Vagina (tissue), 2 donors: ENCODE data around the gene NKAIN1. TPM values are rescaled to one million over a fixed set of nuclear protein-coding genes. Genes with fewer than 3 reads are reported as not detected.
A peak's percentile ranks its signal among the peaks of the same experiment; 100 is the strongest.
"Not testable (repeated sequence)": the region's sequence is repeated elsewhere in the genome, so short reads cannot be mapped to it uniquely, and the experiment has no call there.

Source experiments
- DNase-seq, 2 donors: peaks; one replicate each; pipeline ENCODE4 v3.0.0-alpha.2; 2017; ENCODE audit errors: extremely low spot score in 2 of 2
- H3K27ac ChIP-seq: fragments of 200-600 bp; sonication (generic); one replicate; pipeline ENCODE4 v1.5.1; 2019
- H3K27me3 ChIP-seq: fragments of 200-600 bp; sonication (generic); one replicate; pipeline ENCODE4 v1.5.1; 2019
- H3K36me3 ChIP-seq, 2 donors: fragments of 200-600 bp; sonication (generic); one replicate each; pipeline ENCODE4 v1.5.1; 2017 to 2019
- H3K4me1 ChIP-seq: fragments of 200-600 bp; sonication (generic); one replicate; pipeline ENCODE4 v1.5.1; 2019
- H3K4me3 ChIP-seq, 2 donors: fragments of 200-600 bp; sonication (generic); 1 replicate in 1 of 2; 2 replicates in 1 of 2; pipeline ENCODE4 v1.5.1; 2016 to 2019
- H3K9me3 ChIP-seq: fragments of 200-600 bp; sonication (generic); one replicate; pipeline ENCODE4 v1.5.1; 2019
- CTCF ChIP-seq, 3 experiments: fragments of 450-650 bp in 2 of 3; fragments of 200-600 bp in 1 of 3; sonication (generic) in 1 of 3; IDR thresholded peaks; one replicate each; pipeline ENCODE4 v1.5.1; 2017 to 2019; ENCODE audit warnings: antibody characterized with exemption in 3 of 3, mild to moderate bottlenecking in 2 of 3, moderate library complexity in 2 of 3
- POLR2A ChIP-seq, 2 donors: fragments of 450-650 bp; IDR thresholded peaks; one replicate each; pipeline ENCODE4 v1.6.1; 2017; ENCODE audit warnings: antibody characterized with exemption in 2 of 2, mild to moderate bottlenecking in 2 of 2, moderate library complexity in 2 of 2
- POLR2AphosphoS5 ChIP-seq, 2 donors: sonication (generic); formaldehyde crosslinking; IDR thresholded peaks; one replicate each; pipeline ENCODE4 v1.9.0; 2017; ENCODE audit warnings: antibody characterized with exemption in 2 of 2, mild to moderate bottlenecking in 2 of 2, low read depth in 1 of 2; ENCODE audit not compliant: insufficient read depth in 1 of 2
- intact Hi-C: fragments of 100-400 bp; cut with DNase I; formaldehyde crosslinking; loops from one replicate; pipeline ENCODE4 v1.15.1; 2023
- total RNA-seq: library from RNA; depleted of rRNA; stranded (reverse); fragments of >200 nt; gene quantifications from one replicate; pipeline ENCODE4 v1.2.3, GENCODE V29; 2016

The NKAIN1 gene
- total RNA-seq, 1 donor from 2014 or later = not detected

- H3K9me3 ChIP-seq = no peaks in the 10 kb centered on the region
- no peaks in the 10 kb centered on the region for H3K27me3 ChIP-seq
- no peak overlapping the region for H3K4me3 ChIP-seq
- no peak for TF ChIP-seq CTCF (IDR thresholded peaks at IDR 0.05)
- TF ChIP-seq POLR2AphosphoS5 (IDR thresholded peaks at IDR 0.05; ENCODE audit: insufficient read depth in 1 of 2, low read depth in 1 of 2) = no peak
- TF ChIP-seq POLR2A (IDR thresholded peaks at IDR 0.05) = no peak
- intact Hi-C loops = loop anchor here (10.0 kb wide), 1 partner anchor 242 kb away; no protein-coding TSS in a partner anchor
- no peaks in the 10 kb centered on the region for H3K36me3 ChIP-seq
- DNase-seq = no peak
- H3K27ac ChIP-seq = no peak overlapping the region
- H3K4me1 ChIP-seq = peaks cover 11% of the 10 kb centered on the region
Measured at GRCh38 chr1:31183126-31183525, 56.6 kb downstream of the NKAIN1 start.

GRCh38 chr1:31182352-31182751 is 57.3 kb downstream of the NKAIN1 start:
- no peak for DNase-seq
- Histone ChIP-seq H3K4me1 (peaks cover 11% of the 10 kb centered on the region), H3K9me3 (no peaks in the 10 kb centered on the region), H3K27ac (no peak overlapping the region), H3K27me3 (no peaks in the 10 kb centered on the region), H3K4me3 (peak overlapping the region in 1 of 2 donors; percentile 18), H3K36me3 (no peaks in the 10 kb centered on the region)
- intact Hi-C loops = loop anchor here (10.0 kb wide), 1 partner anchor 242 kb away; no protein-coding TSS in a partner anchor
- TF ChIP-seq POLR2AphosphoS5 (IDR thresholded peaks at IDR 0.05; ENCODE audit: insufficient read depth in 1 of 2, low read depth in 1 of 2) (peak; percentile 20 to 34), POLR2A (IDR thresholded peaks at IDR 0.05) (no peak)

GRCh38 chr1:31181515-31182343 is 58.0 kb downstream of the NKAIN1 start:
- intact Hi-C loops = loop anchor here (10.0 kb wide), 1 partner anchor 243 kb away; no protein-coding TSS in a partner anchor
- Histone ChIP-seq H3K27me3 (no peaks in the 10 kb centered on the region), H3K9me3 (no peaks in the 10 kb centered on the region), H3K36me3 (no peaks in the 10 kb centered on the region), H3K4me3 (peak overlapping the region in 1 of 2 donors; percentile 18), H3K27ac (no peak overlapping the region), H3K4me1 (peaks cover 11% of the 10 kb centered on the region)
- no peak for TF ChIP-seq POLR2A (IDR thresholded peaks at IDR 0.05)
- no peak for TF ChIP-seq POLR2AphosphoS5 (IDR thresholded peaks at IDR 0.05; ENCODE audit: insufficient read depth in 1 of 2, low read depth in 1 of 2)
- peak; percentile 7 to 27 (median 25) for TF ChIP-seq CTCF (IDR thresholded peaks at IDR 0.05)
- no peak for DNase-seq

GRCh38 chr1:31180338-31180737 is 59.3 kb downstream of the NKAIN1 start:
- Histone ChIP-seq H3K36me3 (no peaks in the 10 kb centered on the region), H3K9me3 (no peaks in the 10 kb centered on the region), H3K27me3 (no peaks in the 10 kb centered on the region), H3K27ac (no peak overlapping the region), H3K4me1 (peaks cover 11% of the 10 kb centered on the region), H3K4me3 (no peak overlapping the region)
- TF ChIP-seq POLR2A (IDR thresholded peaks at IDR 0.05) = no peak
- no peak for TF ChIP-seq POLR2AphosphoS5 (IDR thresholded peaks at IDR 0.05; ENCODE audit: insufficient read depth in 1 of 2, low read depth in 1 of 2)
- TF ChIP-seq CTCF (IDR thresholded peaks at IDR 0.05) = no peak
- DNase-seq = no peak
- intact Hi-C loops = loop anchor here (10.0 kb wide), 1 partner anchor 244 kb away; no protein-coding TSS in a partner anchor

GRCh38 chr1:31176291-31176690 is 63.4 kb downstream of the NKAIN1 start:
- H3K27ac ChIP-seq, H3K4me1 ChIP-seq, DNase-seq, H3K27me3 ChIP-seq, H3K9me3 ChIP-seq, H3K36me3 ChIP-seq, H3K4me3 ChIP-seq, intact Hi-C loops: not testable (repeated sequence)

GRCh38 chr1:31170486-31170735 is 69.3 kb downstream of the NKAIN1 start:
- TF ChIP-seq CTCF (IDR thresholded peaks at IDR 0.05) (no peak), POLR2AphosphoS5 (IDR thresholded peaks at IDR 0.05; ENCODE audit: insufficient read depth in 1 of 2, low read depth in 1 of 2) (no peak), POLR2A (IDR thresholded peaks at IDR 0.05) (no peak)
- Histone ChIP-seq H3K27me3 (no peaks in the 10 kb centered on the region), H3K9me3 (no peaks in the 10 kb centered on the region), H3K4me1 (peaks cover 12% of the 10 kb centered on the region), H3K4me3 (no peak overlapping the region), H3K27ac (peak overlapping the region; percentile 52), H3K36me3 (no peaks in the 10 kb centered on the region)
- DNase-seq = no peak
- intact Hi-C loops = no loop called here
